OCI-LY7 (cell line): ENCODE results near the gene ITPRIP. TPM values are rescaled to one million over a fixed set of nuclear protein-coding genes. Genes with fewer than 3 reads are reported as not detected.

ENCODE experiments used
- BruUV-seq: library from RNA; stranded (reverse); fragments of 400-500 nt; replicated peaks from 2 replicates; lab custom pipeline; 2021; lab: Mats Ljungman, UMichigan
- CTCF ChIA-PET: fragments of 300-600 bp; sonication (Branson Sonifier 250); formaldehyde crosslinking; loops from one replicate; lab custom pipeline; 2022; ENCODE audit warnings: antibody characterized with exemption; ENCODE audit not compliant: unreplicated experiment; lab: Charles Lee
- POLR2A ChIA-PET: fragments of 300-600 bp; sonication (Branson Sonifier 250); formaldehyde crosslinking; loops from one replicate; lab custom pipeline; 2022; ENCODE audit warnings: antibody characterized with exemption; lab: Charles Lee
- DNase-seq: peaks from one replicate; pipeline ENCODE4 v3.0.0-alpha.2; 2015; ENCODE audit warnings: low spot score
- H2AFZ ChIP-seq: fragments of 200-600 bp; sonication (generic), shearing (Covaris generic); 2 replicates; pipeline ENCODE4 v1.6.1; 2014; ENCODE audit warnings: mild to moderate bottlenecking, antibody characterized with exemption, low read length, moderate library complexity
- H3K27ac ChIP-seq: fragments of 200-600 bp; sonication (generic); 2 replicates; pipeline ENCODE4 v1.5.1; 2014; ENCODE audit warnings: mixed run types, low read depth, mild to moderate bottlenecking, moderate library complexity, low read length, inconsistent platforms; ENCODE audit not compliant: poor library complexity, severe bottlenecking
- H3K36me3 ChIP-seq: fragments of 200-600 bp; sonication (generic); 2 replicates; pipeline ENCODE4 v1.6.1; 2014; ENCODE audit warnings: mild to moderate bottlenecking, antibody characterized with exemption, low read length, moderate library complexity, mixed read lengths; ENCODE audit not compliant: insufficient read depth
- H3K4me1 ChIP-seq: fragments of 200-600 bp; sonication (generic); 2 replicates; pipeline ENCODE4 v1.5.1; 2014; ENCODE audit warnings: mild to moderate bottlenecking, low read length; ENCODE audit not compliant: insufficient read depth, poor library complexity, severe bottlenecking
- H3K4me2 ChIP-seq: fragments of 200-600 bp; sonication (generic); 2 replicates; pipeline ENCODE4 v1.6.1; 2014; ENCODE audit warnings: mild to moderate bottlenecking, low read length
- H3K4me3 ChIP-seq: fragments of 200-600 bp; sonication (generic); 2 replicates; pipeline ENCODE4 v1.5.1; 2014; ENCODE audit warnings: mild to moderate bottlenecking, low read depth, low read length; ENCODE audit not compliant: poor library complexity, severe bottlenecking
- H3K79me2 ChIP-seq: fragments of 200-600 bp; sonication (generic); 2 replicates; pipeline ENCODE4 v1.6.1; 2016; ENCODE audit warnings: low read depth, mild to moderate bottlenecking, low read length, moderate library complexity, mixed read lengths; ENCODE audit not compliant: insufficient read depth
- H3K9me2 ChIP-seq: fragments of 200-600 bp; sonication (generic); 2 replicates; pipeline ENCODE4 v1.6.1; 2016; ENCODE audit warnings: mild to moderate bottlenecking, low read length, mixed read lengths; ENCODE audit not compliant: insufficient read depth
- H3K9me3 ChIP-seq: fragments of 200-600 bp; sonication (generic); 2 replicates; pipeline ENCODE4 v1.6.1; 2014; ENCODE audit warnings: mild to moderate bottlenecking, mixed run types, low read length, mixed read lengths
- H4K20me1 ChIP-seq: fragments of 200-600 bp; sonication (generic); 2 replicates; pipeline ENCODE4 v1.6.1; 2014; ENCODE audit warnings: mild to moderate bottlenecking, antibody characterized with exemption, low read length, moderate library complexity, mixed read lengths; ENCODE audit not compliant: insufficient read depth
- EZH2phosphoT487 ChIP-seq: fragments of 200-600 bp; sonication (generic); IDR thresholded peaks from 2 replicates; pipeline ENCODE4 v1.6.1; 2018; ENCODE audit warnings: low read depth, borderline replicate concordance, mild to moderate bottlenecking, mixed run types, antibody characterized with exemption, low read length, moderate library complexity, mixed read lengths
- intact Hi-C: fragments of 100-400 bp; cut with micrococcal nuclease; formaldehyde crosslinking; loops from one replicate; pipeline ENCODE4 v1.10.0; 2022; ENCODE audit not compliant: unreplicated experiment
- total RNA-seq, 2 experiments: library from RNA; depleted of rRNA in 1 of 2; stranded (reverse); fragments of >200 nt in 1 of 2; shearing (Covaris generic) in 1 of 2; gene quantifications; 2 replicates each; pipeline ENCODE4 v1.2.3, GENCODE V29; 2014 to 2022
- TF ChIP-seq, protein P1 (sequence below): fragments of 200-600 bp; sonication (generic); conservative IDR thresholded peaks from 2 replicates; pipeline ENCODE4 v1.5.1; 2014; ENCODE audit warnings: mild to moderate bottlenecking, antibody characterized with exemption, low read length, moderate library complexity, mixed read lengths

ITPRIP gene
- total RNA-seq, 2 experiments from 2014 or later, result 6.0 to 18.0 TPM

DNA sequence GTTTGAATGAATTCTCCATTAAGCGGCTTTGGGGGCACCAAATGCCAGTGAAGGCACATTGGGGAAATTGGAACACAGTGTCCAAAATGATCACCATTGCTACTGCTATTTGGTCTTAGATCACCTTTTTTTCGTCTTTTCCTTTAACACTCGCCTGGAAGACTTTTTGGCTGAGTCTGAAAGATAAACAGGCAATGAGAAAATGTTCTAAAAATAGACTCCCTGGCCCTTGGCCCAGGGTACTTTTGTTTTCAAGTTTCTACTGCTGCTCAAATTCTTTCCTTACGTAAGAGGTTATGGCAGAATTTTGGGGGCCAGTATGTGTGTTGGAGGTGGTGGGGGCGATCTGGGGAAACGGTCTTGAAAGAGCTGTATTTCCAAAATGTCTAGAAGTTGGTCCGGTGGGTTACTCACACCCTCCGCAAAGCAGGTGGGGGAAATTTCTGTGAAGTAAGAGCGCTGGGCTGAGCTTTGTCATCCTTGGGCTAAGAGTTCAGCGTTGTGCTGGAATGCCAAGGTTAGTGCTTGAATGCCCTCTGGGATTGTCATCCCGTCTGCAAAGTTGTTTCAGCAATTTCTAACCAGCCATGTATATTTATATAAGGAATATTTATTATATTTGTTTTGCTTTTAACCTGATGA, 1.3 kb upstream of the ITPRIP start:
- H3K4me2 ChIP-seq, result peak overlapping the region; percentile 99
- peaks cover 47% of the 10 kb centered on the region for H3K4me1 ChIP-seq
- CTCF ChIA-PET, result no interaction called here
- H3K79me2 ChIP-seq, result peaks cover 32% of the 10 kb centered on the region
- H3K4me3 ChIP-seq, result peak overlapping the region; percentile 79
- peaks cover 11% of the 10 kb centered on the region for H3K36me3 ChIP-seq
- H4K20me1 ChIP-seq, result peaks cover 13% of the 10 kb centered on the region; the same call in 1 of the 2 replicates
- no peaks in the 10 kb centered on the region for H3K9me3 ChIP-seq
- intact Hi-C loops, result loop anchor here (1.0 to 10.0 kb wide), 5 partner anchors 10 to 425 kb away; partner anchors contain the start of genes GSTO2, SFR1, SLK and STN1
- DNase-seq, result no peak
- H3K9me2 ChIP-seq, result no peaks in the 10 kb centered on the region
- no TSS peak for BruUV-seq
- H2AFZ ChIP-seq, result peak overlapping the region; percentile 77; the same call in 1 of the 2 replicates
- no peak for TF ChIP-seq EZH2phosphoT487
- TF ChIP-seq, protein P1, sequence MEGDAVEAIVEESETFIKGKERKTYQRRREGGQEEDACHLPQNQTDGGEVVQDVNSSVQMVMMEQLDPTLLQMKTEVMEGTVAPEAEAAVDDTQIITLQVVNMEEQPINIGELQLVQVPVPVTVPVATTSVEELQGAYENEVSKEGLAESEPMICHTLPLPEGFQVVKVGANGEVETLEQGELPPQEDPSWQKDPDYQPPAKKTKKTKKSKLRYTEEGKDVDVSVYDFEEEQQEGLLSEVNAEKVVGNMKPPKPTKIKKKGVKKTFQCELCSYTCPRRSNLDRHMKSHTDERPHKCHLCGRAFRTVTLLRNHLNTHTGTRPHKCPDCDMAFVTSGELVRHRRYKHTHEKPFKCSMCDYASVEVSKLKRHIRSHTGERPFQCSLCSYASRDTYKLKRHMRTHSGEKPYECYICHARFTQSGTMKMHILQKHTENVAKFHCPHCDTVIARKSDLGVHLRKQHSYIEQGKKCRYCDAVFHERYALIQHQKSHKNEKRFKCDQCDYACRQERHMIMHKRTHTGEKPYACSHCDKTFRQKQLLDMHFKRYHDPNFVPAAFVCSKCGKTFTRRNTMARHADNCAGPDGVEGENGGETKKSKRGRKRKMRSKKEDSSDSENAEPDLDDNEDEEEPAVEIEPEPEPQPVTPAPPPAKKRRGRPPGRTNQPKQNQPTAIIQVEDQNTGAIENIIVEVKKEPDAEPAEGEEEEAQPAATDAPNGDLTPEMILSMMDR, result no peak
- H3K27ac ChIP-seq, result no peak overlapping the region
- POLR2A ChIA-PET, result interaction anchor here (1.1 to 1.9 kb wide), 3 partner anchors 10 to 35 kb away, joined by 5 to 12 read pairs (median 6); no protein-coding TSS in a partner anchor

GRCh38 chr10:104337521-104337984, 712 bp downstream of the ITPRIP start:
- Histone ChIP-seq H3K4me3 (peak overlapping the region; percentile 79), H3K27ac (peak overlapping the region; percentile 84), H3K4me1 (peaks cover 66% of the 10 kb centered on the region), H4K20me1 (peaks cover 30% of the 10 kb centered on the region), H3K9me2 (no peaks in the 10 kb centered on the region), H3K9me3 (no peaks in the 10 kb centered on the region), H3K4me2 (peak overlapping the region; percentile 99), H3K79me2 (peaks cover 52% of the 10 kb centered on the region), H2AFZ (peak overlapping the region; percentile 77; the same call in 1 of the 2 replicates), H3K36me3 (peaks cover 25% of the 10 kb centered on the region)
- BruUV-seq, result no TSS peak
- intact Hi-C loops, result loop anchor here (1.0 to 5.0 kb wide), 4 partner anchors 15 to 370 kb away; partner anchors contain the start of genes SFR1 and SLK
- DNase-seq, result peak; percentile 77
- ChIA-PET CTCF (interaction anchor here (1.1 to 1.5 kb wide), 2 partner anchors 15 to 57 kb away, joined by 4 to 8 read pairs; no protein-coding TSS in a partner anchor), POLR2A (interaction anchor here (0.7 to 3.7 kb wide), 7 partner anchors 10 to 369 kb away, joined by 3 to 18 read pairs (median 4); no protein-coding TSS in a partner anchor)
- no peak for TF ChIP-seq EZH2phosphoT487
- TF ChIP-seq, protein P1, result no peak
